Upper lobe of right lung (tissue), 1 donor: ENCODE data around the gene PCSK9. TPM values are rescaled to one million over a fixed set of nuclear protein-coding genes. Genes with fewer than 3 reads are reported as not detected.
"Not testable (repeated sequence)": the region's sequence is repeated elsewhere in the genome, so short reads cannot be mapped to it uniquely, and the experiment has no call there.

Experiments
- ATAC-seq: fragments of 200-7000 bp; cut with Tn5 transposase; one replicate; pipeline ENCODE4 v1.9.1; 2020; ENCODE audit warnings: mild to moderate bottlenecking, moderate library complexity
- DNase-seq: peaks from one replicate; pipeline ENCODE4 v3.0.0-alpha.2; 2020
- H3K27ac ChIP-seq: fragments of 200-600 bp; one replicate; pipeline ENCODE4 v1.8.0; 2022
- H3K27me3 ChIP-seq: fragments of 200-600 bp; one replicate; pipeline ENCODE4 v1.8.0; 2022; ENCODE audit warnings: mild to moderate bottlenecking
- H3K36me3 ChIP-seq: fragments of 200-600 bp; one replicate; pipeline ENCODE4 v1.8.0; 2022
- H3K4me1 ChIP-seq: fragments of 200-600 bp; one replicate; pipeline ENCODE4 v1.8.0; 2022
- H3K4me3 ChIP-seq: fragments of 200-600 bp; one replicate; pipeline ENCODE4 v1.8.0; 2022; ENCODE audit warnings: mild to moderate bottlenecking
- H3K9me3 ChIP-seq: fragments of 200-600 bp; one replicate; pipeline ENCODE4 v1.8.0; 2022
- intact Hi-C: fragments of 100-400 bp; cut with DNase I; formaldehyde crosslinking; loops from one replicate; pipeline ENCODE4 v1.11.0; 2022
- total RNA-seq: library from RNA; stranded (reverse); fragmentation: NEBNext Ultra II Directional; extraction: Animal tissue kit (Norgen Biotek cat#: 25700); gene quantifications from one replicate; pipeline ENCODE4 v1.2.1, GENCODE V29; 2021
- TF ChIP-seq, protein P1 (sequence below): fragments of 200-600 bp; IDR thresholded peaks from one replicate; pipeline ENCODE4 v1.8.0; 2022; ENCODE audit warnings: antibody characterized with exemption
- donor health status: DM: no; HTN: yes; CAD: no; lungs with severe emphysema.

PCSK9 gene
- total RNA-seq, 1 donor from 2014 or later = 23.5 TPM

DNA sequence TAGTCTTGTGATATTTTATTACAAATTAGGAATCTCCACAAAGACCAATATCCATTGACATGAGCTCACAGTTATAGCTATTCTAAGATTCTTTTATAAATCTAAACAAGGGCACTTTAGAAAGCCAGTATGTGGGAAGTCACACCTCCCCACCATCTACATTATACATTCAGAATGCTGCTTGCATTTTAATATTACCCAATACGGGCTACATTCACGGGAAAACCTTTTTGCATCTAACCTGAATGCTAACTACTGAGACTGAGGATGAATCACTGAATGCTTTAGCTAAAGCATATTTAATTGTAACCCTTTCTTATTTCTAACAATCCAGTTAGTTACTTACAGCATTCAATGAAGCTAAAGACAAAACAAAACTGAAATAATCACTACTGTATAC is 53.1 kb downstream of the PCSK9 start:
- H3K36me3 ChIP-seq = peaks cover 100% of the 10 kb centered on the region
- DNase-seq = no peak
- no peaks in the 10 kb centered on the region for H3K27me3 ChIP-seq
- H3K27ac ChIP-seq = no peak overlapping the region
- no peaks in the 10 kb centered on the region for H3K4me1 ChIP-seq
- intact Hi-C loops = no loop called here
- no peak overlapping the region for H3K4me3 ChIP-seq
- ATAC-seq = no peak
- H3K9me3 ChIP-seq = no peaks in the 10 kb centered on the region
- TF ChIP-seq, protein P1, sequence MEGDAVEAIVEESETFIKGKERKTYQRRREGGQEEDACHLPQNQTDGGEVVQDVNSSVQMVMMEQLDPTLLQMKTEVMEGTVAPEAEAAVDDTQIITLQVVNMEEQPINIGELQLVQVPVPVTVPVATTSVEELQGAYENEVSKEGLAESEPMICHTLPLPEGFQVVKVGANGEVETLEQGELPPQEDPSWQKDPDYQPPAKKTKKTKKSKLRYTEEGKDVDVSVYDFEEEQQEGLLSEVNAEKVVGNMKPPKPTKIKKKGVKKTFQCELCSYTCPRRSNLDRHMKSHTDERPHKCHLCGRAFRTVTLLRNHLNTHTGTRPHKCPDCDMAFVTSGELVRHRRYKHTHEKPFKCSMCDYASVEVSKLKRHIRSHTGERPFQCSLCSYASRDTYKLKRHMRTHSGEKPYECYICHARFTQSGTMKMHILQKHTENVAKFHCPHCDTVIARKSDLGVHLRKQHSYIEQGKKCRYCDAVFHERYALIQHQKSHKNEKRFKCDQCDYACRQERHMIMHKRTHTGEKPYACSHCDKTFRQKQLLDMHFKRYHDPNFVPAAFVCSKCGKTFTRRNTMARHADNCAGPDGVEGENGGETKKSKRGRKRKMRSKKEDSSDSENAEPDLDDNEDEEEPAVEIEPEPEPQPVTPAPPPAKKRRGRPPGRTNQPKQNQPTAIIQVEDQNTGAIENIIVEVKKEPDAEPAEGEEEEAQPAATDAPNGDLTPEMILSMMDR = no peak

- Histone ChIP-seq H3K27ac (no peak overlapping the region), H3K9me3 (no peaks in the 10 kb centered on the region), H3K27me3 (no peaks in the 10 kb centered on the region), H3K36me3 (peaks cover 100% of the 10 kb centered on the region), H3K4me1 (no peaks in the 10 kb centered on the region), H3K4me3 (no peak overlapping the region)
- no peak for ATAC-seq
- TF ChIP-seq, protein P1 = no peak
- intact Hi-C loops = no loop called here
- DNase-seq = no peak
Observed at GRCh38 chr1:55095095-55095494, 55.7 kb downstream of the PCSK9 start.

DNA sequence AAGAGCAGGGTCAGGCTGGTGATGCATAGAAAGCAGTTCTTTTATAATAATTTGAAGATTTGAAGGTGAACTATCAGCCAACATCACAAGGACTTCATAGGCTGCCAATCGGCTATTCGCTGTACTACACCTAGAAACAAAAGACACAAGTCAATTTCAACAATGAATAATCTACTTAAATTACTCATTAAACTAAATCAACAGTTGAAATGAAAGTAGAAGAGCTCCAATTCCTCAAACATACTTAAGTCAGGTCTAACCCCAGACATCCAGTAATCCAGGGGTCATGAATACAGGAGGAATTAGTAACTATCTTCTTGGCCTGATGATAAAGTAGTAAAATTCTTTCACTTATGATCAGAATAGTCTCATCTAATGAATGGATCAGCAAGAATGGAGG is 64.5 kb downstream of the PCSK9 start:
- intact Hi-C loops = no loop called here
- H3K27ac ChIP-seq = no peak overlapping the region
- H3K4me1 ChIP-seq = no peaks in the 10 kb centered on the region
- no peak overlapping the region for H3K4me3 ChIP-seq
- H3K36me3 ChIP-seq = peaks cover 98% of the 10 kb centered on the region
- ATAC-seq (no peak), DNase-seq (no peak)
- no peaks in the 10 kb centered on the region for H3K27me3 ChIP-seq
- TF ChIP-seq, protein P1 = no peak
- H3K9me3 ChIP-seq = no peaks in the 10 kb centered on the region

DNA sequence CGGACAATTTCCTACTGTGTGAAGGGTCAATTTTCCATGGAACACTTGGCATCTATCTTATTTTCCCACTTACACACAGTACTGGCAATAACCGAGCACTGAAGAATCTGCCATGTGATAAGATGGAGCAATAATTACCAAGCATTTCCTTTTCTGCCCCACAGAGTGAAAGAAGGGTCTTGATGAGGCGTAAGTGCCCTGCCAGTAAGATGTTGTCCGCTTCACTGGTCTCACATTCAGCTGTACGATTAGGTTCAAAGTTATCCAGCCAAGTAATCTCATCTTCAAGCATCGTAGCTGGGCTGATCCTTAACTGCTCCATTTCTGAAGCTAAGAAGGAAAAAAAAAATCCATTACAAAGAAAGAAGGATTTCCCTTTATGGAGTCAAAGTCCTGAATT is 67.8 kb downstream of the PCSK9 start:
- Histone ChIP-seq H3K27me3 (no peaks in the 10 kb centered on the region), H3K9me3 (no peaks in the 10 kb centered on the region), H3K27ac (no peak overlapping the region), H3K4me3 (no peak overlapping the region), H3K36me3 (peaks cover 97% of the 10 kb centered on the region), H3K4me1 (no peaks in the 10 kb centered on the region)
- DNase-seq = no peak
- ATAC-seq = no peak
- TF ChIP-seq, protein P1 = no peak
- intact Hi-C loops = no loop called here

DNA sequence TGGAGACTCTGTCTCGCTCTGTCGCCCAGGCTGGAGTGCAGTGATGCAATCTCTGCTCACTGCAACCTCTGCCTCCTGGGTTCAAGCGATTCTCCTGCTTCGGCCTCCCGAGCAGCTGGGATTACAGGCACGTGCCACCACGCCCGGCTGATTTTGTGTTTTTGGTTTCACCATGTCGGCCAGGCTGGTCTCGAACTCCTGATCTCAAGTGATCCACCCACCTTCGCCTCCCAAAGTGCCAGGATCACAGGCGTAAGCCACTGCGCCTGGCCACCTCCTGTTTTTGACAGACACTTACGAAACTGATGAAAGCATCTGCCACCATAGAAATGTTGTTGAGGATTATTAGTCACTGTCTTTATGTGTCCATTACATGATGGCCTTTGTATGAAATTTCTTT is 69.7 kb downstream of the PCSK9 start:
- H3K27me3 ChIP-seq, H3K4me1 ChIP-seq, H3K4me3 ChIP-seq, H3K27ac ChIP-seq, intact Hi-C loops, DNase-seq, ATAC-seq, H3K9me3 ChIP-seq: not testable (repeated sequence)
- peaks cover 95% of the 10 kb centered on the region for H3K36me3 ChIP-seq

Other genes with a start within 250 kb of the PCSK9 start
- 7.1 TPM for gene TTC22, start 238.2 kb upstream of the PCSK9 start, total RNA-seq
- 749 TPM for gene DHCR24, start 152.4 kb upstream of the PCSK9 start, total RNA-seq
- gene TMEM61, start 58.9 kb upstream of the PCSK9 start, total RNA-seq = 2.3 TPM
- not detected for gene BSND, start 40.6 kb upstream of the PCSK9 start, total RNA-seq
- 39.5 TPM for gene USP24, start 175.8 kb downstream of the PCSK9 start, total RNA-seq